Astrocyte of the spinal cord (primary cell): Measurements from ENCODE around the gene NPL.

ENCODE experiments used
- DNase-seq: peaks from one replicate; pipeline ENCODE4 v3.0.0; 2011; ENCODE audit warnings: low read depth, low spot score
- H3K4me3 ChIP-seq: 2 replicates; pipeline ENCODE4 v1.5.1; 2011; ENCODE audit warnings: low read depth, mild to moderate bottlenecking, low read length, moderate library complexity
- in situ Hi-C: cut with HindIII; loops from 2 replicates; pipeline ENCODE4 v1.10.0; 2017; ENCODE audit warnings: low sequenced_read_pairs
- TF ChIP-seq, protein P1 (sequence below): IDR thresholded peaks from 2 replicates; pipeline ENCODE4 v1.5.1; 2012; ENCODE audit warnings: low read depth, mild to moderate bottlenecking, low read length, inconsistent platforms

Gene NPL

DNA sequence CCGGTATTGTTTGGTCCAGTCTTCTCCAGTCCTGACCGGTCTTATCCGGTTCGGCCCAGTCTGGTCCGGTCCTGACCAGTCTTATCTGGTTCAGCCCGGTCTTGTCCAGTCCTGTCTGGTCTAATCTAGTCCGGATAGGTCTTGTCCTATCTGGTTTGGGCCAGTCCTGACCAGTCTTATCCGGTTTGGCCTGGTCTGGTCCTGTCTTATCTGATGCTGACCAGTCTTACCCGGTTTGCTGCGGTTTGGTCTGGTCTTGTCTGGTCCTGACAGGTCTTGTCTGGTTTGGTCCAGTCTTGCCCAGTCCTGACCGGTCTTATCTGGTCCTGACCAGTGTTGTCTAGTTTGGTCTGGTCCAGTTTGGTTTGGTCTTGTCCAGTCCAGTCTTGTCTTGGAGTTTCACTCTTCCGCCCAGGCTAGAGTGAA, 79.7 kb downstream of the NPL start:
- TF ChIP-seq, protein P1, sequence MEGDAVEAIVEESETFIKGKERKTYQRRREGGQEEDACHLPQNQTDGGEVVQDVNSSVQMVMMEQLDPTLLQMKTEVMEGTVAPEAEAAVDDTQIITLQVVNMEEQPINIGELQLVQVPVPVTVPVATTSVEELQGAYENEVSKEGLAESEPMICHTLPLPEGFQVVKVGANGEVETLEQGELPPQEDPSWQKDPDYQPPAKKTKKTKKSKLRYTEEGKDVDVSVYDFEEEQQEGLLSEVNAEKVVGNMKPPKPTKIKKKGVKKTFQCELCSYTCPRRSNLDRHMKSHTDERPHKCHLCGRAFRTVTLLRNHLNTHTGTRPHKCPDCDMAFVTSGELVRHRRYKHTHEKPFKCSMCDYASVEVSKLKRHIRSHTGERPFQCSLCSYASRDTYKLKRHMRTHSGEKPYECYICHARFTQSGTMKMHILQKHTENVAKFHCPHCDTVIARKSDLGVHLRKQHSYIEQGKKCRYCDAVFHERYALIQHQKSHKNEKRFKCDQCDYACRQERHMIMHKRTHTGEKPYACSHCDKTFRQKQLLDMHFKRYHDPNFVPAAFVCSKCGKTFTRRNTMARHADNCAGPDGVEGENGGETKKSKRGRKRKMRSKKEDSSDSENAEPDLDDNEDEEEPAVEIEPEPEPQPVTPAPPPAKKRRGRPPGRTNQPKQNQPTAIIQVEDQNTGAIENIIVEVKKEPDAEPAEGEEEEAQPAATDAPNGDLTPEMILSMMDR = no peak
- in situ Hi-C loops = no loop called here
- no peak overlapping the region for H3K4me3 ChIP-seq
- DNase-seq = no peak

DNA sequence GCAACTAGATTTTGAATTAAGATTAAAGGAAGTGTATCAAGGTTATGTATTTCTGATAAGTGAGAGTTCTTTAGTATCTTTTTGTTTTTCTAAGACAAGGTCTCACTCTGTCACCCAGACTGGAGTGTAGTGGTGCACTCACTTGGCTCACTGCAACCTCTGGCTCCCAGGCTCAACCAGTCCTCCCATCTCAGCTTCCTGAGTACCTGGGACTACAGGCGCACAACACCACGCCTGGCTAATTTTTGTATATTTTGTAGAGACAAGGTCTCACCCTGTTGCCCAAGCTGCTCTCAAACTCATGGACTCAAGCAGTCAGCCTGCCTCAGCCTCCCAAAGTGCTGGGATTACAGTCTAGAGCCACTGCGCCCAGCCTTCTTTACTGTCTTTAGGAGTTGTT, 83.3 kb downstream of the NPL start:
- DNase-seq = no peak
- H3K4me3 ChIP-seq = no peak overlapping the region
- in situ Hi-C loops = no loop called here
- TF ChIP-seq, protein P1 = no peak

DNA sequence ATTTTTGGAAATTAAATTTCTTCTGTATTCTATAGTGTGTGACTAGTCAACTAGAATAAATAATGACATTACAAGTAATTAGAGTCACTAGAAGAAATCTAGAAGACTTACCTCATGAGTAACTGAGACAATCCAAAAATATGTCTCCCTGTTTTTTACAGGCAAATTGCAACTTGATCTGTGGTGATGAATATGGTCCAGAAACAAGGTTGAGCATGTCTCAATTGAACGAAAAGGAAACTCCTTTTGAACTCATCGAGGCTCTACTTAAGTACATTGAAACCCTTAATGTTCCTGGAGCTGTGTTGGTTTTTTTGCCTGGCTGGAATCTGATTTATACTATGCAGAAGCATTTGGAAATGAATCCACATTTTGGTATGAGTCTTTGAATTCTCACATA, 86.3 kb downstream of the NPL start:
- in situ Hi-C loops = no loop called here
- H3K4me3 ChIP-seq = no peak overlapping the region
- DNase-seq = no peak
- TF ChIP-seq, protein P1 = no peak

DNA sequence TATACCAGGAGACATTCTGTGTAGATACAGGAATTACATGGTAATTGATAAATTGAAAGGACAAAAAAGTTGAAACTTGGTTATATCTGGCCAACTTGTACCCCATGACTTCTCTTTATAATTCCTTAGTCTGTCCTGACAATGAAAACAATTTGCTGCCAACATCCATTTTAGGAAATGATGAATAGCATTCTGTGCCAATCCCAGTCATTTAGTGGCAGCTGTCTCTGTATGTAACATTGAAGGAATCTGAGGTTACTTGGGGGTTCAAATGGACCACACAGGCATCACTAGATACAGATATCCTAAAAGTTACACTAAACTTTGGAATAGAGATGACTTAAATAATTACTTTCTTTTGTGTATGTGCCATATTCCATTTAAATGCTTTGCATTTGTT, 87.8 kb downstream of the NPL start:
- TF ChIP-seq, protein P1 = no peak
- H3K4me3 ChIP-seq = no peak overlapping the region
- no peak for DNase-seq
- in situ Hi-C loops = no loop called here

DNA sequence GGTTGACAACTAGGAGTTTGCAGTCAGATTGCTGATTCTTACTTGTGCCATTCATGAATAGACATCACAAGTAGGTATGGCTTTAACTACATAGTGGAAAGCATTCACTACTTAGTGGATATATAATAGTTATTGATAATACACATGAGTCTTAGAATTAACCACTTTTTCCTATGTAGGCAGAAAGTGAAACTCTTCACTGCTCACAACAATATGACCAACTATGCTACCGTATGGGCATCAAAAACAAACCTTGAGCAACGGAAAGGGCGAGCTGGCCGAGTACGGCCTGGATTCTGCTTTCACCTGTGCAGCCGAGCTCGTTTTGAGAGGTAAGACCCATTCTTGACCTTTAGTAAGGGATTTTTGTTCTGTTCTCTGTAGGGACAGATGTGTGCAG, 88.3 kb downstream of the NPL start:
- no peak for DNase-seq
- in situ Hi-C loops = no loop called here
- no peak overlapping the region for H3K4me3 ChIP-seq
- TF ChIP-seq, protein P1 = no peak
